Lung (tissue), 13 donors: ENCODE measurements around the gene HSD17B7. TPM values are rescaled to one million over a fixed set of nuclear protein-coding genes. Genes with fewer than 3 reads are reported as not detected.

Experiments
- ATAC-seq: fragments of 200-7000 bp; cut with Tn5 transposase; one replicate; pipeline ENCODE4 v1.9.1; 2020; ENCODE audit warnings: moderate number of reproducible peaks; ENCODE audit not compliant: insufficient read depth, low FRiP score
- DNase-seq, 3 donors: peaks; one replicate each; pipeline ENCODE4 v3.0.0-alpha.2; 2013 to 2017
- H3K27ac ChIP-seq, 2 donors: one replicate each; pipeline ENCODE4 v1.5.1; 2013; ENCODE audit warnings: mild to moderate bottlenecking in 2 of 2, moderate library complexity in 2 of 2, control low read depth in 1 of 2, inconsistent platforms in 1 of 2, low read depth in 1 of 2, low read length in 1 of 2
- H3K27me3 ChIP-seq, 3 donors: one replicate each; pipeline ENCODE4 v1.5.1; 2013; ENCODE audit warnings: low read length in 2 of 3; ENCODE audit not compliant: control insufficient read depth in 3 of 3, insufficient read depth in 3 of 3
- H3K36me3 ChIP-seq, 4 donors: one replicate each; pipeline ENCODE4 v1.5.1; 2013; ENCODE audit warnings: low read length in 4 of 4, mild to moderate bottlenecking in 1 of 4, moderate library complexity in 1 of 4; ENCODE audit not compliant: control insufficient read depth in 4 of 4, insufficient read depth in 4 of 4
- H3K4me1 ChIP-seq, 5 donors: one replicate each; pipeline ENCODE4 v1.5.1; 2013; ENCODE audit warnings: low read length in 5 of 5, mild to moderate bottlenecking in 2 of 5, moderate library complexity in 1 of 5; ENCODE audit not compliant: control insufficient read depth in 5 of 5, insufficient read depth in 5 of 5
- H3K4me3 ChIP-seq: one replicate; pipeline ENCODE4 v1.5.1; 2013; ENCODE audit warnings: mild to moderate bottlenecking, control low read depth, moderate library complexity
- H3K9ac ChIP-seq, 2 donors: one replicate each; pipeline ENCODE4 v1.5.1; 2013; ENCODE audit warnings: low read length in 2 of 2, control low read depth in 1 of 2; ENCODE audit not compliant: insufficient read depth in 1 of 2
- H3K9me3 ChIP-seq, 4 donors: one replicate each; pipeline ENCODE4 v1.5.1; 2013; ENCODE audit warnings: low read length in 3 of 4, mild to moderate bottlenecking in 1 of 4, moderate library complexity in 1 of 4; ENCODE audit not compliant: control insufficient read depth in 4 of 4, insufficient read depth in 3 of 4
- WGBS, 2 donors: extraction: QIAGEN DNeasy Blood & Tissue Kit; methylation state at CpG; one replicate each; pipeline ENCODE4 v1.1.7; 2013; 5-methylcytosine and 5-hydroxymethylcytosine counted together
- polyA plus RNA-seq, 2 donors: library from polyadenylated mRNA; stranded (reverse); fragments of 200-250 nt; gene quantifications; one replicate each; pipeline ENCODE4 v1.2.1, GENCODE V29; 2013
- small RNA-seq: library from RNA; depleted of rRNA; stranded (forward); fragments of <200 nt; gene quantifications from one replicate; pipeline ENCODE3, GENCODE V24; 2014; ENCODE audit warnings: low replicate concordance
- total RNA-seq, 2 donors: library from RNA; depleted of rRNA in 1 of 2; stranded (reverse); fragments of >200 nt in 1 of 2; gene quantifications; one replicate each; pipeline ENCODE4 v1.2.1, GENCODE V29; 2014 to 2021
- TF ChIP-seq, protein P1 (sequence below): IDR thresholded peaks from 2 replicates; pipeline ENCODE4 v1.5.1; 2012; ENCODE audit warnings: mild to moderate bottlenecking; ENCODE audit errors: control extremely low read depth, extremely low read depth
- donor health status: control.
- donor health status: control.
- donor health status: Bipolar disorder and iron deficiency.
- donor health status: healthy.
- donor health status: DM: yes; HTN: yes; CAD: no.

The HSD17B7 gene
- total and polyA plus RNA-seq, 4 donors: 23.4 to 53.7 (median 37.1) TPM

GRCh38 chr1:162861101-162861500, 70.6 kb downstream of the HSD17B7 start, which contains the start of gene CCDC190:
Gene CCDC190 (minus strand): TSS chr1:162861175. CDS start chr1:162859646, 1,529 bp downstream.
- H3K27ac ChIP-seq: peak within 1 kb of the TSS in 1 of 2 donors; percentile 7
- peak; percentile 31 to 49 (median 48) for DNase-seq
- H3K9ac ChIP-seq: no peak within 1 kb of the TSS
- 54 to 73% methylated on average over 4 of the region's 4 CpGs for WGBS, 2 donors
- no peaks in the 10 kb centered on the region for H3K9me3 ChIP-seq
- H3K27me3 ChIP-seq: no peaks in the 10 kb centered on the region
- TF ChIP-seq, protein P1, sequence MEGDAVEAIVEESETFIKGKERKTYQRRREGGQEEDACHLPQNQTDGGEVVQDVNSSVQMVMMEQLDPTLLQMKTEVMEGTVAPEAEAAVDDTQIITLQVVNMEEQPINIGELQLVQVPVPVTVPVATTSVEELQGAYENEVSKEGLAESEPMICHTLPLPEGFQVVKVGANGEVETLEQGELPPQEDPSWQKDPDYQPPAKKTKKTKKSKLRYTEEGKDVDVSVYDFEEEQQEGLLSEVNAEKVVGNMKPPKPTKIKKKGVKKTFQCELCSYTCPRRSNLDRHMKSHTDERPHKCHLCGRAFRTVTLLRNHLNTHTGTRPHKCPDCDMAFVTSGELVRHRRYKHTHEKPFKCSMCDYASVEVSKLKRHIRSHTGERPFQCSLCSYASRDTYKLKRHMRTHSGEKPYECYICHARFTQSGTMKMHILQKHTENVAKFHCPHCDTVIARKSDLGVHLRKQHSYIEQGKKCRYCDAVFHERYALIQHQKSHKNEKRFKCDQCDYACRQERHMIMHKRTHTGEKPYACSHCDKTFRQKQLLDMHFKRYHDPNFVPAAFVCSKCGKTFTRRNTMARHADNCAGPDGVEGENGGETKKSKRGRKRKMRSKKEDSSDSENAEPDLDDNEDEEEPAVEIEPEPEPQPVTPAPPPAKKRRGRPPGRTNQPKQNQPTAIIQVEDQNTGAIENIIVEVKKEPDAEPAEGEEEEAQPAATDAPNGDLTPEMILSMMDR: no peak
- no peak within 1 kb of the TSS for H3K4me3 ChIP-seq
- peaks cover 0 to 9% (median 1%) of the 10 kb centered on the region in 5 donors for H3K4me1 ChIP-seq
- ATAC-seq: peak; percentile 66
- no peaks in the 10 kb centered on the region for H3K36me3 ChIP-seq

DNA sequence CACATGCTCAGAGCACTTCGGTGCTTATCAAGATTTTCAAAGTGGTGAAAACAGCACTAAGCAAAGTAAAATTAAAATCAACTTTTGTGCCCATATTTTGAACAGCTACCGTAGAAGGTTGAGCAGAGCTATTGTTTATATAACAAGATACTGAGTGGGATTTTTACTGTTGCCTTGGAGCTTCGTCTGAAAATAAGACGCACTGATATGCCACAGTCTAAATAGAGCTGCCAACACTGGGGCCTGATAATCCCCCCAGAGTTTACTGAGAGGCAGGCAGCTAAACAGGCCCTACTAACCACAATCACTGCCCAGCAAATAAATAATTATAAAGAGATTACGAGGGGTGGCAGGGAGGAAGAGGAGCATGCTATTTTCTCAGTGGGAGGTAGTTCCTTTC, 71.1 kb downstream of the HSD17B7 start:
- H3K27ac ChIP-seq: peak overlapping the region in 1 of 2 donors; percentile 7
- no peaks in the 10 kb centered on the region for H3K36me3 ChIP-seq
- H3K4me1 ChIP-seq: peaks cover 0 to 9% (median 1%) of the 10 kb centered on the region in 5 donors
- ATAC-seq: no peak
- H3K4me3 ChIP-seq: no peak overlapping the region
- H3K27me3 ChIP-seq: no peaks in the 10 kb centered on the region
- DNase-seq: peak in 2 of 3 donors; percentile 45 to 56
- 55 to 73% methylated on average over 5 of the region's 5 CpGs for WGBS, 2 donors
- H3K9me3 ChIP-seq: no peaks in the 10 kb centered on the region
- TF ChIP-seq, protein P1: no peak
- no peak overlapping the region for H3K9ac ChIP-seq

Small RNA genes within 50 kb of the gene (small RNA-seq; reads per million reads assigned to genes)
- not detected for gene RN7SL861P

Other genes with a start within 250 kb of the HSD17B7 start
- 10 to 100 TPM; 37.8 to 40.5 TPM for gene UAP1, start 229.0 kb upstream of the HSD17B7 start, total RNA-seq
- 10 to 100 TPM; 34.7 to 43.4 TPM for gene UAP1, start 229.0 kb upstream of the HSD17B7 start, polyA plus RNA-seq
- gene DDR2, start 158.2 kb upstream of the HSD17B7 start, total RNA-seq: 10 to 100 TPM; 29.2 to 55.7 TPM
- 1 to 10 TPM; 2.3 to 6.0 TPM for gene DDR2, start 158.2 kb upstream of the HSD17B7 start, polyA plus RNA-seq
- 1 to 10 TPM; 2.4 to 4.7 TPM for gene CCDC190, start 70.5 kb downstream of the HSD17B7 start, total RNA-seq
- gene CCDC190, start 70.5 kb downstream of the HSD17B7 start, polyA plus RNA-seq: 1 to 10 TPM; 2.5 to 3.1 TPM